Stomach (tissue), 9 donors: Measurements from ENCODE around the gene CD68. TPM values are rescaled to one million over a fixed set of nuclear protein-coding genes. Genes with fewer than 3 reads are reported as not detected.
A peak's percentile ranks its signal among the peaks of the same experiment; 100 is the strongest.
"Not testable (repeated sequence)": the region's sequence is repeated elsewhere in the genome, so short reads cannot be mapped to it uniquely, and the experiment has no call there.

Experiments
- DNase-seq, 2 donors: peaks; one replicate each; pipeline versions ENCODE4 v3.0.0 to v3.0.0-alpha.2; 2013 to 2019
- H3K27ac ChIP-seq, 5 donors: fragments of 200-600 bp in 4 of 5; sonication (generic) in 4 of 5; one replicate each; pipeline ENCODE4 v1.5.1; 2013 to 2019; ENCODE audit warnings: mild to moderate bottlenecking in 1 of 5, moderate library complexity in 1 of 5
- H3K27me3 ChIP-seq, 3 donors: fragments of 200-600 bp; sonication (generic); one replicate each; pipeline ENCODE4 v1.5.1; 2017 to 2019; ENCODE audit warnings: mixed run types in 1 of 3
- H3K36me3 ChIP-seq, 4 donors: fragments of 200-600 bp; sonication (generic); 1 replicate in 3 of 4; 2 replicates in 1 of 4; pipeline ENCODE4 v1.5.1; 2016 to 2019
- H3K4me1 ChIP-seq, 4 donors: fragments of 200-600 bp; sonication (generic); one replicate each; pipeline ENCODE4 v1.5.1; 2016 to 2019
- H3K4me3 ChIP-seq, 4 donors: fragments of 200-600 bp; sonication (generic) in 3 of 4; one replicate each; pipeline ENCODE4 v1.5.1; 2016 to 2019; ENCODE audit warnings: mild to moderate bottlenecking in 1 of 4
- H3K9me3 ChIP-seq, 4 donors: fragments of 200-600 bp; sonication (generic); one replicate each; pipeline ENCODE4 v1.5.1; 2016 to 2019
- EP300 ChIP-seq: sonication (generic); formaldehyde crosslinking; IDR thresholded peaks from one replicate; pipeline ENCODE4 v1.6.1; 2017; ENCODE audit warnings: antibody characterized with exemption
- POLR2A ChIP-seq, 4 donors: fragments of 450-650 bp; IDR thresholded peaks; one replicate each; pipeline ENCODE4 v1.6.1; 2016; ENCODE audit warnings: antibody characterized with exemption in 4 of 4, control low read depth in 2 of 4, mild to moderate bottlenecking in 1 of 4, moderate library complexity in 1 of 4
- POLR2AphosphoS5 ChIP-seq, 3 donors: sonication (generic); formaldehyde crosslinking; IDR thresholded peaks; one replicate each; pipeline ENCODE4 v1.6.1; 2016; ENCODE audit warnings: antibody characterized with exemption in 3 of 3
- WGBS, 5 donors: extraction: QIAGEN DNeasy Blood & Tissue Kit in 3 of 5; methylation state at CpG; one replicate each; pipeline versions ENCODE4 v1.1.5 to v1.1.7; 2013 to 2018; 5-methylcytosine and 5-hydroxymethylcytosine counted together
- intact Hi-C: fragments of 100-400 bp; cut with DNase I; formaldehyde crosslinking; loops from one replicate; pipeline ENCODE4 v1.15.1; 2023; ENCODE audit warnings: low total_unique reads
- polyA plus RNA-seq, 3 donors: library from polyadenylated mRNA; stranded (reverse); fragments of 200-250 nt; gene quantifications; one replicate each; pipeline ENCODE4 v1.2.3, GENCODE V29; 2013
- total RNA-seq, 5 donors: library from RNA; depleted of rRNA; stranded (reverse); fragments of >200 nt; gene quantifications; one replicate each; pipeline versions ENCODE4 v1.1.0 to v1.2.3, GENCODE V29; 2014 to 2016
- TF ChIP-seq, protein P1 (sequence below), 7 experiments: fragments of 450-650 bp in 4 of 7; fragments of 200-600 bp in 3 of 7; sonication (generic) in 3 of 7; IDR thresholded peaks; one replicate each; pipeline ENCODE4 v1.5.1; 2016 to 2019; ENCODE audit warnings: antibody characterized with exemption in 7 of 7, control low read depth in 2 of 7, mild to moderate bottlenecking in 1 of 7
- donor health status: healthy with polysubstance abuse.
- donor health status: Bipolar disorder and iron deficiency.
- donor health status: healthy.

The CD68 gene
- total and polyA plus RNA-seq, 8 donors = 11.1 to 39.6 (median 14.8) TPM

DNA sequence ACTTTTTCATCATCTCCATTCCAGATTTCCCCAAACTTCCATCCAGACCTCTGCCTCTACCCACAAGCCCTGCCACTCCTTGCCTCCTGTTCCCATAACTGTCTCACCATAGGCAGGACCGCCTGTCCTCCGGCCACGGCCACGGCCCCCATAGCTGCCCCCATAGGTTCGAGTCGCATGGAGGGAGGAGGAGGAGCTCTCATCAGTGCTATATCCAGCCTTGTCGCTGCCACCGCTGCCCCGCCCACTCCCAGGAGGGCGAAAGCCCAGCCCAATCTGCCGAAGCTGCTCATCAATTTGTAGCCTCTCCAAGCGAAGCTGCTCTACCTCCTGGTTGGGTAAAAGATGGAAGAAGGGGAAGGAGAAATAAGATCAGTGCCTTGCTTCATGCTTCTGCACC lies 13.9 kb downstream of the CD68 start:
- intact Hi-C loops = no loop called here
- Histone ChIP-seq H3K4me3 (no peak overlapping the region), H3K9me3 (no peaks in the 10 kb centered on the region), H3K27me3 (no peaks in the 10 kb centered on the region), H3K4me1 (peaks cover 9 to 25% (median 17%) of the 10 kb centered on the region in 4 donors), H3K36me3 (peaks cover 69 to 93% (median 86%) of the 10 kb centered on the region in 4 donors), H3K27ac (no peak overlapping the region)
- no peak for TF ChIP-seq EP300
- no peak for TF ChIP-seq POLR2AphosphoS5 (IDR thresholded peaks at IDR 0.05)
- TF ChIP-seq, protein P1, sequence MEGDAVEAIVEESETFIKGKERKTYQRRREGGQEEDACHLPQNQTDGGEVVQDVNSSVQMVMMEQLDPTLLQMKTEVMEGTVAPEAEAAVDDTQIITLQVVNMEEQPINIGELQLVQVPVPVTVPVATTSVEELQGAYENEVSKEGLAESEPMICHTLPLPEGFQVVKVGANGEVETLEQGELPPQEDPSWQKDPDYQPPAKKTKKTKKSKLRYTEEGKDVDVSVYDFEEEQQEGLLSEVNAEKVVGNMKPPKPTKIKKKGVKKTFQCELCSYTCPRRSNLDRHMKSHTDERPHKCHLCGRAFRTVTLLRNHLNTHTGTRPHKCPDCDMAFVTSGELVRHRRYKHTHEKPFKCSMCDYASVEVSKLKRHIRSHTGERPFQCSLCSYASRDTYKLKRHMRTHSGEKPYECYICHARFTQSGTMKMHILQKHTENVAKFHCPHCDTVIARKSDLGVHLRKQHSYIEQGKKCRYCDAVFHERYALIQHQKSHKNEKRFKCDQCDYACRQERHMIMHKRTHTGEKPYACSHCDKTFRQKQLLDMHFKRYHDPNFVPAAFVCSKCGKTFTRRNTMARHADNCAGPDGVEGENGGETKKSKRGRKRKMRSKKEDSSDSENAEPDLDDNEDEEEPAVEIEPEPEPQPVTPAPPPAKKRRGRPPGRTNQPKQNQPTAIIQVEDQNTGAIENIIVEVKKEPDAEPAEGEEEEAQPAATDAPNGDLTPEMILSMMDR (IDR thresholded peaks at IDR 0.05) = no peak
- TF ChIP-seq POLR2A (IDR thresholded peaks at IDR 0.05) = no peak
- WGBS, 5 donors = 87 to 89% (median 88%) methylated on average over 12 of the region's 12 CpGs
- DNase-seq = no peak

DNA sequence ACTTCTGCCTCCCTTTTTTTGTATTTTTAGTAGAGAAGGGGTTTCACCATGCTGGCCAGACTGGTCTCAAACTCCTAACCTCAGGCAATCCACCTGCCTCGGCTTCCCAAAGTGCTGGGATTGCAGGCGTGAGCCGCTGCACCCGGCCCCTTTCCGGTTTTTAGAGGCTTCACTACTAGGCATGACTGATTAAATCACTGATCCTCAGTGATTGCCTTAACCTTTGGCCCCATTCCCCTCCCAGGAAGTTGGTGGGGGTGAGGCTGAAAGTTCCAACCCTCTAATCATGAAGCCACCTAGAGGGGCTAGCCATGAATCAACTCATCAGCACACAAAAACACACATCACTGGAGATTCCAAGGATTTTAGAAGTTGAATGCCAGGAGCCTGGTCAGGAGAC lies 18.1 kb downstream of the CD68 start:
- peaks cover 96 to 97% (median 97%) of the 10 kb centered on the region in 4 donors for H3K36me3 ChIP-seq
- H3K27ac ChIP-seq, H3K27me3 ChIP-seq, H3K9me3 ChIP-seq, H3K4me3 ChIP-seq, intact Hi-C loops, DNase-seq, H3K4me1 ChIP-seq: not testable (repeated sequence)
- WGBS, 5 donors = 76 to 83% (median 79%) methylated on average over 5 of the region's 5 CpGs

DNA sequence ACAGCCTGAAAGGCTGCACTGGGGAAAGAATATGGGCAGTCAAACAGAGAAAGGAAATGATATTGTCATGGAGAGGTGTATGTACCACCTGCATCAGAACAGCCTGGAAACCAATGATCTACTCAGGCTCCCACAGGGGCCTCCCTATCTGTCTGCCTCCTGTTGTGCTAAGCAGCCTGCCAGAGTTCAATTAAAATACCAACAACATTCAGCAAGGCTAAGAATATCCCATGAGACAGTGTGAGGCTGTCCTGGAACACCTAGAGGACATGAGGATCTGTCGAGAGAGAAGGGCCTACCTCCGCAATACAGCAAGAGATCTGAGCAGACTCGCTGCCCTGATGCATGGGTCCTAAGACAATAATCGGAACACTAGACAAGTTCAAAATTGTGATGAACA lies 26.8 kb downstream of the CD68 start:
- no peak for DNase-seq
- WGBS, 5 donors = 95 to 98% (median 97%) methylated on average over 4 of the region's 4 CpGs
- H3K4me3 ChIP-seq = no peak overlapping the region
- peaks cover 0 to 25% (median 7%) of the 10 kb centered on the region in 4 donors for H3K4me1 ChIP-seq
- H3K27me3 ChIP-seq = no peaks in the 10 kb centered on the region
- no peak overlapping the region for H3K27ac ChIP-seq
- intact Hi-C loops = no loop called here
- TF ChIP-seq POLR2A (IDR thresholded peaks at IDR 0.05) (no peak), EP300 (no peak)
- H3K9me3 ChIP-seq = no peaks in the 10 kb centered on the region
- peaks cover 48 to 61% (median 58%) of the 10 kb centered on the region in 4 donors for H3K36me3 ChIP-seq

DNA sequence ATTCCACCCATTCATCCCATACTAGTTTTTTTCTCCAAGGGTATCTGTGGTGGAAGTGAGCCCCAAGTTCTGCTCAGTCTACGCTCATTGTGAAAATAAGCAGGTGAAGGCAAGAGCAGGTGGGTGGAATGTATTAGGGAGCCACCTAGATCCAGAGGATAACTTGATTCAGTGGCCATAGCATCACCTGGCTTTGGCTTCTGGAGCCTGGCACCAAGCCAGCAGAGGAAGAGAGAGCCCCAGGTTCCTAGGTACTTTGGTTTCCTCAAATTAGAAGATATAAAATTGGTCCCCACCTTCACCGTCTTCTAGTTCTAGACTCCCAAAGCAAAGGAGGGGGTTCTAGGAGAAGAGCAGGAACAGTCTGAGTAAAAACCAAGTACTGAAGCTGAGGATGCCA lies 31.2 kb downstream of the CD68 start:
- Histone ChIP-seq H3K4me1 (peaks cover 24 to 54% (median 40%) of the 10 kb centered on the region in 4 donors), H3K36me3 (peaks cover 7 to 22% (median 17%) of the 10 kb centered on the region in 4 donors), H3K9me3 (no peaks in the 10 kb centered on the region), H3K4me3 (no peak overlapping the region), H3K27ac (no peak overlapping the region), H3K27me3 (no peaks in the 10 kb centered on the region)
- WGBS, 5 donors = 94 to 100% (median 97%) methylated on average over 2 of the region's 2 CpGs
- no peak for DNase-seq
- TF ChIP-seq EP300 (no peak), POLR2AphosphoS5 (IDR thresholded peaks at IDR 0.05) (no peak), POLR2A (IDR thresholded peaks at IDR 0.05) (no peak)
- TF ChIP-seq, protein P1 (IDR thresholded peaks at IDR 0.05) = no peak
- intact Hi-C loops = no loop called here

DNA sequence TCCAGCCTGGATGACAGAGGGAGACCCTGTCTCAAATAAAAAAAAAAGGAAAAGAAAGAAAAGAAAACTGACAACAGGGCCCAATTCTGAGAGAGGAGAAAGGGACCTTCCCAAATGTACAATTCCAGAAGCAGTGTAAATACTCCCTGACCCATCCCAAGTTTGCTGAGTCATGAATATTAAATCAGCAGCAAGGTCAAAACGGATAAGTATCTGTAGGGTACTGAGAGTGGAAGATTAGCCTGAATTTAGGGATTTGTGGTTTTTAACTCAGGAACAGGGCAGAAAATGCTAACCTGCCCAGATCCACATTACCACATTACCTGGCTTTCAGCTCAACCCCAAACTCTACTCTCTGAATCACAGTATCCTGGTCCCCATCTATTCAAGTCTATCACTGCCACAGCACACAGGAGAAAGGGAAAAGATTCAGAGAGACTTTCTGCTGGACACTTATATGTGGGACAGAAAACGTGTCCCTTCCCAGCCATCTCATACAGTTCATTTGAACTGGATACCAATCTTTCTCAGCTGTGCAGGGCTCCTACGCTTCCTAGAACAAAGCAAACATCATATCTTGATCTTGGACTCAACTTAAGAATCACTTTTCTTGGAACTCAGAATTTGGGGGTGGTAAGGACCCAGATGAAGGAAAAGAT lies 32.3 kb downstream of the CD68 start:
- intact Hi-C loops = no loop called here

More for the DNA sequence above, 32.3 kb downstream of the CD68 start:
- no peak for DNase-seq
- 31 to 49% (median 40%) methylated on average over 3 of the region's 3 CpGs for WGBS, 5 donors
- Histone ChIP-seq H3K27me3 (no peaks in the 10 kb centered on the region), H3K27ac (no peak overlapping the region), H3K36me3 (peaks cover 4 to 14% (median 9%) of the 10 kb centered on the region in 4 donors), H3K4me1 (peaks cover 24 to 54% (median 41%) of the 10 kb centered on the region in 4 donors), H3K4me3 (peak overlapping the region in 2 of 4 donors; percentile 25 to 86), H3K9me3 (no peaks in the 10 kb centered on the region)
- TF ChIP-seq EP300 = no peak
- TF ChIP-seq POLR2AphosphoS5 (IDR thresholded peaks at IDR 0.05) = no peak
- TF ChIP-seq, protein P1 (IDR thresholded peaks at IDR 0.05) = no peak
- no peak for TF ChIP-seq POLR2A (IDR thresholded peaks at IDR 0.05)
